Loucy (cell line): ENCODE results near the gene VLDLR.

Source experiments
- H2AFZ ChIP-seq: fragments of 200-600 bp; sonication (generic); 2 replicates; pipeline ENCODE4 v1.6.0; 2016; ENCODE audit warnings: antibody characterized with exemption, mild to moderate bottlenecking, low read length, moderate library complexity
- H3F3A ChIP-seq: fragments of 200-600 bp; 2 replicates; pipeline ENCODE4 v1.6.0; 2016; ENCODE audit warnings: antibody characterized with exemption, low read depth, mild to moderate bottlenecking
- H3K27me3 ChIP-seq: fragments of 200-600 bp; sonication (generic); 2 replicates; pipeline ENCODE4 v1.6.1; 2014; ENCODE audit warnings: low read length, mild to moderate bottlenecking; ENCODE audit not compliant: insufficient read depth, poor library complexity, severe bottlenecking
- H3K36me3 ChIP-seq: fragments of 200-600 bp; sonication (generic); 2 replicates; pipeline ENCODE4 v1.6.1; 2016; ENCODE audit warnings: low read length; ENCODE audit not compliant: insufficient read depth
- H3K4me1 ChIP-seq: fragments of 200-600 bp; sonication (generic); 2 replicates; pipeline ENCODE4 v1.5.1; 2014; ENCODE audit warnings: low read length, mild to moderate bottlenecking; ENCODE audit not compliant: insufficient read depth, poor library complexity, severe bottlenecking
- H3K4me2 ChIP-seq: fragments of 200-600 bp; sonication (generic); 2 replicates; pipeline ENCODE4 v1.6.0; 2014; ENCODE audit warnings: antibody characterized with exemption, low read length, low read depth, mild to moderate bottlenecking; ENCODE audit not compliant: poor library complexity, severe bottlenecking
- H3K4me3 ChIP-seq: fragments of 200-600 bp; sonication (generic); 2 replicates; pipeline ENCODE4 v1.5.1; 2014; ENCODE audit warnings: low read length, mild to moderate bottlenecking, mixed read lengths; ENCODE audit not compliant: poor library complexity, severe bottlenecking
- H3K79me2 ChIP-seq: fragments of 200-600 bp; sonication (generic); 2 replicates; pipeline ENCODE4 v1.6.1; 2014; ENCODE audit warnings: low read length; ENCODE audit not compliant: insufficient read depth
- H3K9ac ChIP-seq: fragments of 200-600 bp; sonication (generic); 2 replicates; pipeline ENCODE4 v1.6.0; 2014; ENCODE audit warnings: mild to moderate bottlenecking, low read depth, low read length, moderate library complexity; ENCODE audit not compliant: poor library complexity, severe bottlenecking
- H3K9me2 ChIP-seq: fragments of 200-600 bp; sonication (generic); replicated peaks from 2 replicates; pipeline ENCODE4 v1.6.1; 2016; ENCODE audit warnings: low read depth, low read length, mixed read lengths
- H3K9me3 ChIP-seq: fragments of 200-600 bp; sonication (generic); 2 replicates; pipeline ENCODE4 v1.6.1; 2014; ENCODE audit warnings: mild to moderate bottlenecking, antibody characterized with exemption, low read length, low read depth; ENCODE audit not compliant: insufficient read depth
- H4K20me1 ChIP-seq: fragments of 200-600 bp; sonication (generic); 2 replicates; pipeline ENCODE4 v1.6.0; 2014; ENCODE audit warnings: antibody characterized with exemption, low read length, mild to moderate bottlenecking; ENCODE audit not compliant: insufficient read depth, poor library complexity, severe bottlenecking
- EZH2phosphoT487 ChIP-seq: fragments of 200-600 bp; IDR thresholded peaks from 2 replicates; pipeline ENCODE4 v1.6.1; 2018; ENCODE audit warnings: antibody characterized with exemption, mild to moderate bottlenecking, moderate library complexity, borderline replicate concordance
- TF ChIP-seq, protein P1 (sequence below): fragments of 200-600 bp; sonication (generic); conservative IDR thresholded peaks from 2 replicates; pipeline ENCODE4 v1.5.1; 2014; ENCODE audit warnings: mild to moderate bottlenecking, antibody characterized with exemption, low read length

Gene VLDLR

DNA sequence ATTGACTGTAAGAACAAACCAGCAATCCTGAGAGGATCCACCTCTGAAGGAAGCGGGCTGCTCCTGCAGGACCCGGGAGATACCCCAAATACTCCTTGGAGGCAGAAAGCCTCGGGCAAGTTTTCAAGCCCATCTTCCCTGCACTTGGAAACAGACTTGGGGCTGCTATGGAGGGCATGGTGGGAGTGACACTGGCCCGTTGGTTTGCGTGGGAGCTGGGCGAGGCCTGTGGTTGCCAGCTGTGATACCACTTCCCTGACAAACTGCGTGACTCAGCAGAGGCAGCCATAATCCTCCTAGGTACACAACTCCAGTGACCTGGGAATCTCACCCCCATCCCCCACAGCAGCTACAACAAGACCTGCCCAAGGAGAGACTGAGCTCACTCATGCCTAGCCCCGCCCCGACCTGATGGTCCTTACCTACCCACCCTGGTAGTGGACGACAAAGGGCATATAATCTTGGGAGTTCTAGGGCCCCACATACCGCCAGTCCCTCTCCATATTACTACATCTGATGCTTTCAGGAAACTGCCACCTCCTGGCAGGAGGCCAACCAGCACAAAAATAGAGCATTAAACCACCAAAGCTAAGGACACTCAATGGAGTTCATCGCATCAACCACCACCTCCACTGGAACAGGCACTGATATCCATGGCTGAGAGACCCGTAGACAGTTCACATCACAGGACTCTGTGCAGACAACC, 38.1 kb upstream of the VLDLR start:
- Histone ChIP-seq H3K4me2 (no peak overlapping the region), H3K4me3 (no peak overlapping the region), H3K9me2 (no peaks in the 10 kb centered on the region), H3K79me2 (no peaks in the 10 kb centered on the region), H3K9me3 (no peaks in the 10 kb centered on the region), H3F3A (no peaks in the 10 kb centered on the region), H3K27me3 (no peaks in the 10 kb centered on the region), H3K4me1 (no peaks in the 10 kb centered on the region), H3K9ac (no peak overlapping the region), H3K36me3 (no peaks in the 10 kb centered on the region), H4K20me1 (no peaks in the 10 kb centered on the region), H2AFZ (no peak overlapping the region)
- TF ChIP-seq, protein P1, sequence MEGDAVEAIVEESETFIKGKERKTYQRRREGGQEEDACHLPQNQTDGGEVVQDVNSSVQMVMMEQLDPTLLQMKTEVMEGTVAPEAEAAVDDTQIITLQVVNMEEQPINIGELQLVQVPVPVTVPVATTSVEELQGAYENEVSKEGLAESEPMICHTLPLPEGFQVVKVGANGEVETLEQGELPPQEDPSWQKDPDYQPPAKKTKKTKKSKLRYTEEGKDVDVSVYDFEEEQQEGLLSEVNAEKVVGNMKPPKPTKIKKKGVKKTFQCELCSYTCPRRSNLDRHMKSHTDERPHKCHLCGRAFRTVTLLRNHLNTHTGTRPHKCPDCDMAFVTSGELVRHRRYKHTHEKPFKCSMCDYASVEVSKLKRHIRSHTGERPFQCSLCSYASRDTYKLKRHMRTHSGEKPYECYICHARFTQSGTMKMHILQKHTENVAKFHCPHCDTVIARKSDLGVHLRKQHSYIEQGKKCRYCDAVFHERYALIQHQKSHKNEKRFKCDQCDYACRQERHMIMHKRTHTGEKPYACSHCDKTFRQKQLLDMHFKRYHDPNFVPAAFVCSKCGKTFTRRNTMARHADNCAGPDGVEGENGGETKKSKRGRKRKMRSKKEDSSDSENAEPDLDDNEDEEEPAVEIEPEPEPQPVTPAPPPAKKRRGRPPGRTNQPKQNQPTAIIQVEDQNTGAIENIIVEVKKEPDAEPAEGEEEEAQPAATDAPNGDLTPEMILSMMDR, result no peak
- no peak for TF ChIP-seq EZH2phosphoT487

DNA sequence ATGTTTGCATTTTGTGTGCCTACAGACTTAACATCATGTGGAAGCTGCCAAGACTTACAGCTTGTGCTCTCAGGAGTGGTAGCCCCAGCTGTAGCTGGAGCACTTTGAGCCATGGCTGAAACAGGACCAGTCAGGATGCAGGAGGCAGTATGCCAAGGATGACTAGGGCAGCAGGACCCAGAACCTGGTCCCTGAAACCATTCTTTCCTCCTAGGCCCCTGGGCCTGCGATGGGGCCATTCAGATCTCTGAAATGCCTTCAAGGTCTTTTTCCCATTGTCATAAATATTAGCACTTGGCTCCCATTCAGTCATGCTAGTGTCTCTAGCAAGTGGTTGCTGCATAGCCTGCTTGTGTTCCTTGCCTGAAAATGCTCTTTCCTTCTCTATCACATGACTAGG, 29.6 kb upstream of the VLDLR start:
- Histone ChIP-seq H3K4me2 (no peak overlapping the region), H2AFZ (no peak overlapping the region), H3K79me2 (no peaks in the 10 kb centered on the region), H3K4me3 (no peak overlapping the region), H3F3A (no peaks in the 10 kb centered on the region), H3K27me3 (no peaks in the 10 kb centered on the region), H3K36me3 (no peaks in the 10 kb centered on the region), H3K4me1 (no peaks in the 10 kb centered on the region), H4K20me1 (no peaks in the 10 kb centered on the region), H3K9me3 (peaks cover 5% of the 10 kb centered on the region; the same call in 1 of the 2 replicates), H3K9ac (no peak overlapping the region), H3K9me2 (no peaks in the 10 kb centered on the region)
- TF ChIP-seq EZH2phosphoT487, result no peak
- TF ChIP-seq, protein P1, result no peak

GRCh38 chr9:2593744-2594143, 27.8 kb upstream of the VLDLR start:
- Histone ChIP-seq H3K79me2 (no peaks in the 10 kb centered on the region), H2AFZ (no peak overlapping the region), H4K20me1 (no peaks in the 10 kb centered on the region), H3K9me2 (no peaks in the 10 kb centered on the region), H3K9ac (no peak overlapping the region), H3K4me3 (no peak overlapping the region), H3F3A (no peaks in the 10 kb centered on the region), H3K36me3 (no peaks in the 10 kb centered on the region), H3K4me2 (no peak overlapping the region), H3K9me3 (peaks cover 5% of the 10 kb centered on the region; the same call in 1 of the 2 replicates), H3K4me1 (no peaks in the 10 kb centered on the region), H3K27me3 (no peaks in the 10 kb centered on the region)
- TF ChIP-seq, protein P1, result no peak
- no peak for TF ChIP-seq EZH2phosphoT487
